ENCODE measurements around the gene TUBGCP6.

- no peak for TF ChIP-seq POLR2A (IDR thresholded peaks at IDR 0.05)
- no peak for TF ChIP-seq CTCF (IDR thresholded peaks at IDR 0.05)
These were observed 24.7 kb upstream of the TUBGCP6 start for GRCh38 chr22:50269573-50269969.
